Endothelial cell of umbilical vein (primary cell): ENCODE results near the gene AFAP1L2. TPM values are rescaled to one million over a fixed set of nuclear protein-coding genes. Genes with fewer than 3 reads are reported as not detected.

Experiments used
- BruUV-seq: library from RNA; stranded (reverse); fragments of 400-500 nt; replicated peaks from 2 replicates; lab custom pipeline; 2021; lab: Mats Ljungman, UMichigan
- CTCF ChIA-PET: fragments of 300-600, 350-600 bp; sonication (Branson Sonifier 250); formaldehyde crosslinking; loops from one replicate; lab custom pipeline; 2021; ENCODE audit warnings: antibody characterized with exemption, inconsistent platforms; lab: Charles Lee
- POLR2A ChIA-PET: fragments of 300-600, 350-600 bp; sonication (Branson Sonifier 250); formaldehyde crosslinking; loops from one replicate; lab custom pipeline; 2021; ENCODE audit warnings: antibody characterized with exemption, inconsistent platforms; lab: Charles Lee
- DNase-seq: peaks from one replicate; pipeline ENCODE4 v3.0.0-alpha.2; 2011; ENCODE audit warnings: low read depth, low spot score
- FAIRE-seq: peaks from 2 replicates; lab custom pipeline; 2011; peaks lifted over from hg19 to GRCh38; lab: Jason Lieb, UNC
- H2AFZ ChIP-seq: 2 replicates; pipeline ENCODE4 v1.6.0; 2012; ENCODE audit warnings: low read depth, low read length, control low read depth, inconsistent platforms
- H3K27ac ChIP-seq: 2 replicates; pipeline ENCODE4 v1.5.1; 2011; ENCODE audit warnings: low read depth, mild to moderate bottlenecking, control low read depth, low read length, moderate library complexity; ENCODE audit not compliant: insufficient read depth
- H3K27me3 ChIP-seq, 2 experiments: 2 replicates each; pipeline versions ENCODE4 v1.6.0 to v1.6.1; 2011; ENCODE audit warnings: low read length in 2 of 2, mixed read lengths in 1 of 2; ENCODE audit not compliant: control insufficient read depth in 2 of 2, insufficient read depth in 2 of 2
- H3K36me3 ChIP-seq, 2 experiments: 2 replicates in 1 of 2; 3 replicates in 1 of 2; pipeline ENCODE4 v1.5.1; 2011; ENCODE audit warnings: low read length in 2 of 2, mild to moderate bottlenecking in 1 of 2, moderate library complexity in 1 of 2; ENCODE audit not compliant: control insufficient read depth in 2 of 2, insufficient read depth in 2 of 2; ENCODE audit errors: extremely low read depth in 1 of 2
- H3K4me1 ChIP-seq: 3 replicates; pipeline ENCODE4 v1.5.1; 2011; ENCODE audit warnings: mild to moderate bottlenecking, low read length; ENCODE audit not compliant: control insufficient read depth, insufficient read depth; ENCODE audit errors: extremely low read depth
- H3K4me2 ChIP-seq: 2 replicates; pipeline ENCODE4 v1.6.1; 2011; ENCODE audit warnings: low read length, control low read depth, mixed read lengths; ENCODE audit not compliant: insufficient read depth
- H3K4me3 ChIP-seq, 3 experiments: fragments of 200-600 bp in 1 of 3; sonication (generic), shearing (Covaris generic) in 1 of 3; replicated peaks in 1 of 3; 2 replicates each; pipeline ENCODE4 v1.5.1; 2011 to 2016; ENCODE audit warnings: control low read depth in 3 of 3, low read length in 3 of 3, mild to moderate bottlenecking in 2 of 3, inconsistent platforms in 1 of 3, low read depth in 1 of 3, moderate library complexity in 1 of 3; ENCODE audit not compliant: insufficient read depth in 1 of 3
- H3K79me2 ChIP-seq: 2 replicates; pipeline ENCODE4 v1.6.0; 2012; ENCODE audit warnings: low read length, inconsistent platforms; ENCODE audit not compliant: control insufficient read depth, insufficient read depth
- H3K9ac ChIP-seq: replicated peaks from 2 replicates; pipeline ENCODE3; 2011; ENCODE audit warnings: low read length, control low read depth; ENCODE audit not compliant: insufficient read depth; ENCODE audit errors: extremely low read depth
- H3K9me1 ChIP-seq: replicated peaks from 3 replicates; pipeline ENCODE4 v1.6.0; 2011; ENCODE audit warnings: mild to moderate bottlenecking, low read length; ENCODE audit not compliant: control insufficient read depth, insufficient read depth; ENCODE audit errors: extremely low read depth
- H3K9me3 ChIP-seq: replicated peaks from 2 replicates; pipeline ENCODE4 v1.5.1; 2012; ENCODE audit warnings: low read length, inconsistent platforms; ENCODE audit not compliant: control insufficient read depth, insufficient read depth
- H4K20me1 ChIP-seq: replicated peaks from 2 replicates; pipeline ENCODE3; 2011; ENCODE audit warnings: mild to moderate bottlenecking, low read length; ENCODE audit not compliant: control insufficient read depth, insufficient read depth; ENCODE audit errors: extremely low read depth
- EZH2 ChIP-seq: IDR thresholded peaks from 2 replicates; pipeline ENCODE4 v1.6.1; 2012; ENCODE audit warnings: borderline replicate concordance, low read depth, mild to moderate bottlenecking, moderate library complexity, low read length, inconsistent platforms; ENCODE audit not compliant: severe bottlenecking
- FOS ChIP-seq: IDR thresholded peaks from 2 replicates; pipeline ENCODE4 v1.6.1; 2011; ENCODE audit warnings: mild to moderate bottlenecking, low read length, moderate library complexity, borderline replicate concordance; ENCODE audit not compliant: insufficient read depth
- GATA2 ChIP-seq: IDR thresholded peaks from 2 replicates; pipeline ENCODE4 v1.7.0; 2011; ENCODE audit warnings: low read depth, mild to moderate bottlenecking, moderate library complexity, mixed read lengths, low read length; ENCODE audit not compliant: insufficient read length, insufficient read depth
- JUN ChIP-seq: IDR thresholded peaks from 2 replicates; pipeline ENCODE4 v1.6.1; 2011; ENCODE audit warnings: borderline replicate concordance, low read depth; ENCODE audit not compliant: insufficient read length, insufficient read depth
- MAX ChIP-seq: IDR thresholded peaks from 2 replicates; pipeline ENCODE4 v1.6.1; 2011; ENCODE audit not compliant: insufficient read depth, insufficient read length
- POLR2A ChIP-seq: IDR thresholded peaks from 2 replicates; pipeline ENCODE4 v1.6.1; 2012; ENCODE audit warnings: low read depth, mild to moderate bottlenecking, control low read depth, low read length
- dilution Hi-C: fragments of 300-500 bp; cut with MboI; formaldehyde crosslinking; loops from one replicate; pipeline ENCODE4 v1.15.0; 2019; ENCODE audit warnings: low sequenced_read_pairs; ENCODE audit not compliant: extremely low pct_ligation_motif_present
- intact Hi-C: fragments of 100-400 bp; cut with micrococcal nuclease; formaldehyde crosslinking; loops from one replicate; pipeline ENCODE4 v1.10.0; 2022
- polyA plus RNA-seq, 4 experiments: library from polyadenylated mRNA; depleted of rRNA in 3 of 4; stranded (reverse) in 3 of 4; unstranded in 1 of 4; fragments of >200 nt; gene quantifications; 2 replicates each; pipeline versions ENCODE4 v1.2.1 to v1.2.3, GENCODE V29; 2011 to 2012; ENCODE audit warnings: missing spikeins in 1 of 4
- total RNA-seq: library from RNA; stranded (reverse); gene quantifications from 2 replicates; pipeline ENCODE4 v1.2.3, GENCODE V29; 2021

Gene AFAP1L2
- total and polyA plus RNA-seq, 2 donors (not counting 3 experiments of a cell fraction or from before 2014, with no cell fraction given): 0.90 to 4.1 TPM

- intact Hi-C loops (no loop called here), dilution Hi-C loops (no loop called here)
- Histone ChIP-seq H2AFZ (no peak overlapping the region), H3K9me3 (no peaks in the 10 kb centered on the region), H3K4me2 (no peak overlapping the region), H3K36me3 (no peaks in the 10 kb centered on the region), H3K27me3 (peaks cover 0 to 14% of the 10 kb centered on the region in 2 experiments), H3K27ac (no peak overlapping the region), H3K9me1 (no peaks in the 10 kb centered on the region), H3K9ac (no peak overlapping the region), H3K4me1 (no peaks in the 10 kb centered on the region), H3K79me2 (no peaks in the 10 kb centered on the region), H3K4me3 (no peak overlapping the region), H4K20me1 (no peaks in the 10 kb centered on the region)
- TF ChIP-seq FOS (no peak), GATA2 (no peak), EZH2 (no peak), MAX (no peak), JUN (no peak), POLR2A (no peak)
- BruUV-seq: no TSS peak
- ChIA-PET CTCF (no interaction called here), POLR2A (no interaction called here)
- DNase-seq: no peak
- FAIRE-seq: no peak
These were observed 83.8 kb downstream of the AFAP1L2 start for GRCh38 chr10:114320249-114321116.
